Endothelial cell (in vitro differentiated cells): Measurements from ENCODE around the gene RBM6. TPM values are rescaled to one million over a fixed set of nuclear protein-coding genes. Genes with fewer than 3 reads are reported as not detected.

Source experiments
- DNase-seq: peaks from one replicate; pipeline ENCODE4 v3.0.0; 2021; ENCODE audit warnings: low spot score
- H3K27ac Mint-ChIP-seq: one replicate; pipeline ENCODE4 v1.8.0; 2021; ENCODE audit warnings: mixed read lengths, inconsistent platforms; ENCODE audit not compliant: unreplicated experiment
- H3K27me3 Mint-ChIP-seq: one replicate; pipeline ENCODE4 v1.8.0; 2021; ENCODE audit warnings: mild to moderate bottlenecking, moderate library complexity, mixed read lengths, inconsistent platforms; ENCODE audit not compliant: unreplicated experiment
- H3K36me3 Mint-ChIP-seq: one replicate; pipeline ENCODE4 v1.8.0; 2021; ENCODE audit warnings: mild to moderate bottlenecking, low read depth, mixed read lengths, inconsistent platforms; ENCODE audit not compliant: unreplicated experiment
- H3K4me1 Mint-ChIP-seq: one replicate; pipeline ENCODE4 v1.8.0; 2021; ENCODE audit warnings: mild to moderate bottlenecking, mixed read lengths, inconsistent platforms; ENCODE audit not compliant: unreplicated experiment
- H3K4me3 Mint-ChIP-seq: one replicate; pipeline ENCODE4 v1.8.0; 2021; ENCODE audit warnings: mild to moderate bottlenecking, mixed read lengths, inconsistent platforms; ENCODE audit not compliant: unreplicated experiment
- H3K9me3 Mint-ChIP-seq: one replicate; pipeline ENCODE4 v1.8.0; 2021; ENCODE audit warnings: mixed read lengths, inconsistent platforms; ENCODE audit not compliant: unreplicated experiment
- total RNA-seq: library from RNA; stranded (reverse); fragmentation: NEBNext Ultra II Directional; extraction: Animal tissue kit (Norgen Biotek cat#: 25700); gene quantifications from one replicate; pipeline ENCODE4 v1.2.1, GENCODE V29; 2021; ENCODE audit not compliant: unreplicated experiment
- TF ChIP-seq, protein P1 (sequence below): fragments of 200-600 bp; sonication (generic); IDR thresholded peaks from one replicate; pipeline ENCODE4 v1.5.0; 2021; ENCODE audit warnings: antibody characterized with exemption; ENCODE audit not compliant: unreplicated experiment

Gene RBM6
- total RNA-seq, 1 donor from 2014 or later, result 76.2 TPM

DNA sequence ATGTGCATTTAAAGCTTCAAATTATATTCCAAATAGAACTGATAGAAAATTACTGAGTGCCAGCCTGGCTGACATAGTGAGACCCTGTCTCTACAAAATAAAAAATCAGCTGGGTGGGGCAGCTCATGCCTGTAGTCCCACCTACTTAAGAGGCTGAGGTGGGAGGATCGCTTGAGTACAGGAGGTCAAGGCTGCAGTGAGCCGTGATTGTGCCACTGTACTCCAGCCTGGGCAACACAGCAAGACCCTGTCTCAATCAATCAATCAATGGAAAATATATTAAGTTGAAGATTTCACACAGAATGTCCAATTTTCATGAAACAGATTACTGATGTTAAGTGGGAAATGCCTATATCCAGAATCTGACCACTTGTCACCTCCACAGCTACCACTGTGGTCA is 14.5 kb upstream of the RBM6 start:
- Mint-ChIP-seq H3K36me3 (peaks cover 3% of the 10 kb centered on the region), H3K27me3 (peaks cover 5% of the 10 kb centered on the region), H3K4me3 (no peak overlapping the region), H3K27ac (no peak overlapping the region), H3K9me3 (no peaks in the 10 kb centered on the region), H3K4me1 (peaks cover 5% of the 10 kb centered on the region)
- no peak for DNase-seq
- TF ChIP-seq, protein P1, sequence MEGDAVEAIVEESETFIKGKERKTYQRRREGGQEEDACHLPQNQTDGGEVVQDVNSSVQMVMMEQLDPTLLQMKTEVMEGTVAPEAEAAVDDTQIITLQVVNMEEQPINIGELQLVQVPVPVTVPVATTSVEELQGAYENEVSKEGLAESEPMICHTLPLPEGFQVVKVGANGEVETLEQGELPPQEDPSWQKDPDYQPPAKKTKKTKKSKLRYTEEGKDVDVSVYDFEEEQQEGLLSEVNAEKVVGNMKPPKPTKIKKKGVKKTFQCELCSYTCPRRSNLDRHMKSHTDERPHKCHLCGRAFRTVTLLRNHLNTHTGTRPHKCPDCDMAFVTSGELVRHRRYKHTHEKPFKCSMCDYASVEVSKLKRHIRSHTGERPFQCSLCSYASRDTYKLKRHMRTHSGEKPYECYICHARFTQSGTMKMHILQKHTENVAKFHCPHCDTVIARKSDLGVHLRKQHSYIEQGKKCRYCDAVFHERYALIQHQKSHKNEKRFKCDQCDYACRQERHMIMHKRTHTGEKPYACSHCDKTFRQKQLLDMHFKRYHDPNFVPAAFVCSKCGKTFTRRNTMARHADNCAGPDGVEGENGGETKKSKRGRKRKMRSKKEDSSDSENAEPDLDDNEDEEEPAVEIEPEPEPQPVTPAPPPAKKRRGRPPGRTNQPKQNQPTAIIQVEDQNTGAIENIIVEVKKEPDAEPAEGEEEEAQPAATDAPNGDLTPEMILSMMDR, result no peak

DNA sequence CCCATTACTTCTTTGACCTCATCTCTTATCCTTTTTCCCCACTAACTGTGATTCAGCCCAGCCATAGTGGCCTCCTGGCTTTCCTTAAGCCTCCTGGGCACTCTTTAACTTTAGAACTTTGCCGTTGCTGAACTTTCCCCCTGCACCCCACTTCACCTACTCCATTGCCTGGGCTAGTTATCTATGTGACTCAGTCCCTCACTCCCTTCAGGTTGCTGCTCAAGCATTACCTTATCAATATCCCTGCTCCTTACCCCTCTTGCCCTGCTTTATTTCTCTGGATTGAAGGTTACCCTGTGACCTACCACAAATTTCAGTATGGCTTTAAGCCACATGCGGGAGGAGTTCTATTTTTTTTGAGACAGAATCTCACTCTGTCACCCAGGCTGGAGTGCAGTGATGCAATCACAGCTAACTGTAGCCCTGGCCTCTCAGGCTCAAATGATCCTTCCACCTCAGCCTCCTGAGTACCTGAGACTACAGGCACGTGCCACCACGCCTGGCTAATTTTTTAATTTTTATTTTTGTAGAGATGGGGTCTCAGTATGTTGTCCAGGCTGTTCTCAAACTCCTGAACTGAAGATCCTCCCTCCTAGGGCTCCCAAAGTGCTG is 13.7 kb upstream of the RBM6 start:
- peaks cover 11% of the 10 kb centered on the region for H3K4me1 Mint-ChIP-seq
- no peak overlapping the region for H3K27ac Mint-ChIP-seq
- peaks cover 3% of the 10 kb centered on the region for H3K36me3 Mint-ChIP-seq
- peaks cover 5% of the 10 kb centered on the region for H3K27me3 Mint-ChIP-seq
- no peaks in the 10 kb centered on the region for H3K9me3 Mint-ChIP-seq
- DNase-seq, result no peak
- TF ChIP-seq, protein P1, result no peak
- H3K4me3 Mint-ChIP-seq, result no peak overlapping the region

DNA sequence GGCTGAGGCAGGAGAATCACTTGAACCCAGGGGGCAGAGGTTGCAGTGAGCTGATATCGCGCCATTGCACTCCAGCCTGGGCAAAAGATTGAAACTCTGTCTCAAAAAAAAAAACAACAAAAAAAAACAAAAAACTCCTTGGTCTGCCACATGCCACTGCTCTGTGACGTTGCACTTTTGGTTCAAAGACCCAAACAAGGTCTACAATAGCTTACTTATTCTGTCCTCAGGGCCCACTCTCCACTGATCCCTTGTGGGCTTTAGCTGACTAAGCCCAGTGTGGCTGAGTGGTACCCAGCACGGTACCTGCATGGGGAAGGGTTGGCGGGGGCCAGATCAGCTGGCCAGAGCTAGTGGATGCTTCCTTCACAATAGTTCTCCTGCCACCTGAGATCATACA is 12.2 kb upstream of the RBM6 start:
- H3K27ac Mint-ChIP-seq, result no peak overlapping the region
- H3K4me1 Mint-ChIP-seq, result peaks cover 13% of the 10 kb centered on the region
- peaks cover 5% of the 10 kb centered on the region for H3K27me3 Mint-ChIP-seq
- no peaks in the 10 kb centered on the region for H3K9me3 Mint-ChIP-seq
- peak overlapping the region; percentile 59 for H3K4me3 Mint-ChIP-seq
- DNase-seq, result no peak
- TF ChIP-seq, protein P1, result no peak
- peaks cover 3% of the 10 kb centered on the region for H3K36me3 Mint-ChIP-seq

DNA sequence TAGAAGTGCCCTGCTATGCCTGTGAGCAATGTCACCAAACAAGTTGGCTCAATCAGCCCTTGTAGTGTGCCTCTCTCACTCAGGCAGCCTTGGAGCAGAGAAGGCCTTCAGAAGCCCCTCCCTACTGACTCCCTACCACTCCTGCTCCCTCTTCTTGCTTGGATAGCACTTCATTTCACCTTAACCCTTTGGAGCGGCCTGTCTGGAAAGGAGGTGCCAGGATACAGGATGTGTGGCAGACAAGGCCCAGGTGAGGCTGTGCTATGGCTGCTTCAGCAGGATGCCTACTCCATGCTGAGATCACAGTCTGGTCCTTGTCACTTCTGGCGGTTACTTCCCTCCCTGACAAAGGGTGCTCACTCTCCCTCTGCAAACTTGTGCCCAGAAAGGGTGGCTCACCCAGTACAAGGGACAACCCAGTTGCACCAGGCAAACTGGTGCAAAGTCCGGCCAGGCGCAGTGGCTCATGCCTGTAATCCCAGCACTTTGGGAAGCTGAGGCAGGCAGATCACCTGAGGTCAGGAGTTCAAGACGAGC is 11.4 kb upstream of the RBM6 start:
- DNase-seq, result no peak
- Mint-ChIP-seq H3K27ac (no peak overlapping the region), H3K27me3 (peaks cover 5% of the 10 kb centered on the region), H3K36me3 (peaks cover 3% of the 10 kb centered on the region), H3K9me3 (no peaks in the 10 kb centered on the region), H3K4me1 (peaks cover 13% of the 10 kb centered on the region), H3K4me3 (peak overlapping the region; percentile 91)
- TF ChIP-seq, protein P1, result no peak
